Endothelial cell (in vitro differentiated cells): ENCODE data around the gene LTBP4. TPM values are rescaled to one million over a fixed set of nuclear protein-coding genes. Genes with fewer than 3 reads are reported as not detected.

Source experiments
- DNase-seq: peaks from one replicate; pipeline ENCODE4 v3.0.0; 2021; ENCODE audit warnings: low spot score
- H3K27ac Mint-ChIP-seq: one replicate; pipeline ENCODE4 v1.8.0; 2021; ENCODE audit warnings: mixed read lengths, inconsistent platforms; ENCODE audit not compliant: unreplicated experiment
- H3K27me3 Mint-ChIP-seq: one replicate; pipeline ENCODE4 v1.8.0; 2021; ENCODE audit warnings: mild to moderate bottlenecking, moderate library complexity, mixed read lengths, inconsistent platforms; ENCODE audit not compliant: unreplicated experiment
- H3K36me3 Mint-ChIP-seq: one replicate; pipeline ENCODE4 v1.8.0; 2021; ENCODE audit warnings: mild to moderate bottlenecking, low read depth, mixed read lengths, inconsistent platforms; ENCODE audit not compliant: unreplicated experiment
- H3K4me1 Mint-ChIP-seq: one replicate; pipeline ENCODE4 v1.8.0; 2021; ENCODE audit warnings: mild to moderate bottlenecking, mixed read lengths, inconsistent platforms; ENCODE audit not compliant: unreplicated experiment
- H3K4me3 Mint-ChIP-seq: one replicate; pipeline ENCODE4 v1.8.0; 2021; ENCODE audit warnings: mild to moderate bottlenecking, mixed read lengths, inconsistent platforms; ENCODE audit not compliant: unreplicated experiment
- H3K9me3 Mint-ChIP-seq: one replicate; pipeline ENCODE4 v1.8.0; 2021; ENCODE audit warnings: mixed read lengths, inconsistent platforms; ENCODE audit not compliant: unreplicated experiment
- total RNA-seq: library from RNA; stranded (reverse); fragmentation: NEBNext Ultra II Directional; extraction: Animal tissue kit (Norgen Biotek cat#: 25700); gene quantifications from one replicate; pipeline ENCODE4 v1.2.1, GENCODE V29; 2021; ENCODE audit not compliant: unreplicated experiment
- TF ChIP-seq, protein P1 (sequence below): fragments of 200-600 bp; sonication (generic); IDR thresholded peaks from one replicate; pipeline ENCODE4 v1.5.0; 2021; ENCODE audit warnings: antibody characterized with exemption; ENCODE audit not compliant: unreplicated experiment

The LTBP4 gene
- total RNA-seq, 1 donor from 2014 or later, result 175 TPM

DNA sequence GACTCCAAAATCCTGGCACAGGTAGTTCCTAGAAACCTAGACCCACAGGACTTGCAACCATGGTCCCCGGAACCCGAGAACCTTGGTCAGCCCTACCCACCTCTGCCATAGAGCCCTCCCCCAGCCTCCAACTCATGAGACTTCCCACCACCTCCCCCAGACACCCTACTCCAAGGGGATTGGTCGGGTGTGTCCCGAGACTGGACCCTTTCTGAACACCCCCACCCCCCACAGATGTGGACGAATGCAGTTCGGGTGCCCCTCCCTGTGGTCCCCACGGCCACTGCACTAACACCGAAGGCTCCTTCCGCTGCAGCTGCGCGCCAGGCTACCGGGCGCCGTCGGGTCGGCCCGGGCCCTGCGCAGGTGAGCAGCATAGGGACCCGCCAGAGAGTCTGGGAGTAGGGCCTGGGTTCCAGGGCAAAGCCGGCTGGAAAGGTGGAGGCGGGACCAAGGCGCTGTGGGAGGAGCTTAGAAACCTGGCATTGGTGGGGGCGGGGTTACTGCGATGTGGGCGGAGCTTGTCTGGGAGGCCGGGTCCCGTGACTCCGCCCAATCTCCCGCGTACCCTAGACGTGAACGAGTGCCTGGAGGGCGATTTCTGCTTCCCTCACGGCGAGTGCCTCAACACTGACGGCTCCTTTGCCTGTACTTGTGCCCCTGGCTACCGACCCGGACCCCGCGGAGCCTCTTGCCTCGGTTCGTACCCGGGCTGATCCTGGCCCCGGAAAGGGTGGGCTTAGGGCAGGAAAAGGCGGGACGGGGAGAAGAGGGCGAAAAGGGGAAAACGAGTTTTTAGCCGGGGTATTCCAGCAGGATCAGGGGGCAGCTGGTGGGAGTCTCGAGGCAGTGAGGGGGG, 11.9 kb downstream of the LTBP4 start:
- Mint-ChIP-seq H3K9me3 (no peaks in the 10 kb centered on the region), H3K27me3 (peaks cover 21% of the 10 kb centered on the region)

DNA sequence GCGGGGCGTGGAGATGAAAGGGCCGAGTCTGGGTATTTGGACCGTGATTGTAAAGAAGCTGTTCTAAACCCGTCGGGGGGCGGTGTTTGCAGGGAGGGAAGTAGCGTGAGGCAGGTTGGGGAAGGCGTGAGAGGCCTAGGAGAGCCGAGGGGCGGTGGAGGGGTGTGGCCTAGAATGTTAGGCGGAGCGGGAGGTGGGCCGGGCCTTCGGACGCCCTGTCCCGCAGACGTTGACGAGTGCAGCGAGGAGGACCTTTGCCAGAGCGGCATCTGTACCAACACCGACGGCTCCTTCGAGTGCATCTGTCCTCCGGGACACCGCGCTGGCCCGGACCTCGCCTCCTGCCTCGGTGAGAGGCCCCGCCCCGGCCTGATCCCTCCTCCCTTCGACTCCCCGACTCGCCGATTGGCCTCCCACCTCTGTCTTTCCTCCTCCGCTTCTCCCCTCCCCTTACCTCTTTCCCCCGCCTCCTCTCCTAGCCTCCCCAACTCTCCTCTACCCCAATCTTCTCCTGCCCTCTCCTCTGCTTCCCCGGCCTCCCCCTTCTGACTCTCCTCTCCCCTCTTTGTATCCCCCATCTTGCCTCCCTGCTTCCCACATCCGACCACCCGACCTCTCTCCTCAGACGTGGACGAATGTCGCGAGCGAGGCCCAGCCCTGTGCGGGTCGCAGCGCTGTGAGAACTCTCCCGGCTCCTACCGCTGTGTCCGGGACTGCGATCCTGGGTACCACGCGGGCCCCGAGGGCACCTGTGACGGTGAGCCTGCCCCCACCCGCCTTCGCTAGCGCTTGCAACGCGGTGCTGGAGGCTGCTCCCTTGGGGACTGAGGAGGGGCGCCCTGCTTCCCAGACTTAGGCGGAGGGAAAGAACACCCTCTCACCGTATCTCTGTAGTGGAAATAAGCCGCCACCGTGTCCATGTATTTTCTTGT, 12.8 kb downstream of the LTBP4 start:
- no peaks in the 10 kb centered on the region for H3K9me3 Mint-ChIP-seq
- peak; percentile 69 for DNase-seq
- TF ChIP-seq, protein P1, sequence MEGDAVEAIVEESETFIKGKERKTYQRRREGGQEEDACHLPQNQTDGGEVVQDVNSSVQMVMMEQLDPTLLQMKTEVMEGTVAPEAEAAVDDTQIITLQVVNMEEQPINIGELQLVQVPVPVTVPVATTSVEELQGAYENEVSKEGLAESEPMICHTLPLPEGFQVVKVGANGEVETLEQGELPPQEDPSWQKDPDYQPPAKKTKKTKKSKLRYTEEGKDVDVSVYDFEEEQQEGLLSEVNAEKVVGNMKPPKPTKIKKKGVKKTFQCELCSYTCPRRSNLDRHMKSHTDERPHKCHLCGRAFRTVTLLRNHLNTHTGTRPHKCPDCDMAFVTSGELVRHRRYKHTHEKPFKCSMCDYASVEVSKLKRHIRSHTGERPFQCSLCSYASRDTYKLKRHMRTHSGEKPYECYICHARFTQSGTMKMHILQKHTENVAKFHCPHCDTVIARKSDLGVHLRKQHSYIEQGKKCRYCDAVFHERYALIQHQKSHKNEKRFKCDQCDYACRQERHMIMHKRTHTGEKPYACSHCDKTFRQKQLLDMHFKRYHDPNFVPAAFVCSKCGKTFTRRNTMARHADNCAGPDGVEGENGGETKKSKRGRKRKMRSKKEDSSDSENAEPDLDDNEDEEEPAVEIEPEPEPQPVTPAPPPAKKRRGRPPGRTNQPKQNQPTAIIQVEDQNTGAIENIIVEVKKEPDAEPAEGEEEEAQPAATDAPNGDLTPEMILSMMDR, result no peak
- H3K4me3 Mint-ChIP-seq, result peak overlapping the region; percentile 94
- H3K27me3 Mint-ChIP-seq, result peaks cover 19% of the 10 kb centered on the region
- H3K27ac Mint-ChIP-seq, result no peak overlapping the region
- H3K4me1 Mint-ChIP-seq, result peaks cover 7% of the 10 kb centered on the region
- peaks cover 26% of the 10 kb centered on the region for H3K36me3 Mint-ChIP-seq

More for the DNA sequence above, 11.9 kb downstream of the LTBP4 start:
- H3K36me3 Mint-ChIP-seq, result peaks cover 27% of the 10 kb centered on the region
- H3K27ac Mint-ChIP-seq, result peak overlapping the region; percentile 48
- peak overlapping the region; percentile 94 for H3K4me3 Mint-ChIP-seq
- DNase-seq, result peak; percentile 77
- peaks cover 10% of the 10 kb centered on the region for H3K4me1 Mint-ChIP-seq
- TF ChIP-seq, protein P1, result no peak

DNA sequence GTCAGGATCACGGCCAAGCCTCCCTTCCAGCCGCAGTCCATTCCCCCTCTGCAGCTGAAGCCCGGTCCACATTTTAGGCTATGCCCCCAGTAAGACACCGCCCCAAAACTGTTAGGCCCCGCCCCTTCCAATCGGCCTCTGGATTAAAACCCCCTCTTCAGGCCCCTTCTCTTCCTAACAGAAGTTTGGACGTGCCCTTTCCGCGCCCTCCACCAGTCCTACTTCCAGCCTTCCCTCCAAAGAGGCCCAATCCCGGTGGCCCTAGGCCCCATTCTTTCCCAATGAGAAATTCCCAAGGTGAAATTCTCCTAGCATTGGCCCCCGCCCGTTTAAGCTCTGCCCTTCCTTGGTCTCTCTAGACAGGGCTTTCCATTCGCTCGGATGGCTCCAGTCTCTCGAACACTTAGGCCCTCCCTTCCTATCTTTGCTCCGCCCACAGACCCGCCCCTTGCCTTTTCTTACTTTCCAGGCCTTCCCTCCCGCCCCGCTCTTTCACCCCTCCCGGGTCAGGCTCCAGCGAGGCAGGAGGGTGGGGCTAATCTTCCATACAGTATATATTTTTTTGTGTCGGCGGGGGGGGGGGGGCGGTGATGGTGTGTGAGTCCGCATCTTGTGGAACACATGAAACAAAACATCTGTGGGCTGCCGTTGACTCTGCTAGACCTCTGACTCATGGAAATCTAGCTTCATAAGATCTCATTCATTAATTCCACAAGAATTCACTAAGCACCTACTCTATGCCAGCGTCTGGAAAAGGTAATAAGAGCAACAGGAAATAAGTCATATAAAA, 13.6 kb downstream of the LTBP4 start:
- no peaks in the 10 kb centered on the region for H3K9me3 Mint-ChIP-seq
- peaks cover 27% of the 10 kb centered on the region for H3K36me3 Mint-ChIP-seq
- H3K4me3 Mint-ChIP-seq, result peak overlapping the region; percentile 94
- peak; percentile 64 for DNase-seq
- H3K4me1 Mint-ChIP-seq, result peaks cover 3% of the 10 kb centered on the region
- TF ChIP-seq, protein P1, result no peak
- H3K27ac Mint-ChIP-seq, result peak overlapping the region; percentile 78
- peaks cover 16% of the 10 kb centered on the region for H3K27me3 Mint-ChIP-seq

DNA sequence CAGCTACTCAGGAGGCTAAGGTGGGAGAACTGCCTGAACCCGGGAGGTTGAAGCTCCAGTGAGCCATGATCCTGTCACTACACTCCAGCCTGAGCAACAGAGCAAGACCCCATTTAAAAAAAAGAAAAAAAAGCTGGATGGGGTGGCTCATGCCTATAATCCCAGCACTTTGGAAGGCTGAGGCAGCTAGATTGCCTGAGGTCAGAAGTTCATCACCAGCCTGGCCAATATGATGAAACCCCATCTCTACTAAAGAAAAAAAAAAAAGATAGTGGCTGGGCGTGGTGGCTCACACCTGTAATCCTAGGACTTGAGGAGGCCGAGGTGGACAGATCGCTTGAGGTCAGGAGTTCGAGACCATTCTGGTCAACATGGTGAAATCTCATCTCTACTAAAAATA, 15.0 kb downstream of the LTBP4 start:
- DNase-seq, result no peak
- Mint-ChIP-seq H3K4me1 (peaks cover 3% of the 10 kb centered on the region), H3K27ac (no peak overlapping the region), H3K36me3 (peaks cover 25% of the 10 kb centered on the region), H3K27me3 (peaks cover 9% of the 10 kb centered on the region), H3K4me3 (no peak overlapping the region), H3K9me3 (no peaks in the 10 kb centered on the region)
- TF ChIP-seq, protein P1, result no peak
